SK-N-SH (cell line): Measurements from ENCODE around the gene RGS9BP. TPM values are rescaled to one million over a fixed set of nuclear protein-coding genes. Genes with fewer than 3 reads are reported as not detected.

Experiments used
- CTCF ChIA-PET: fragments of 300-600, 350-600 bp; formaldehyde crosslinking; extraction: SDS; loops from one replicate; lab custom pipeline; 2021; lab: Yijun Ruan, JAX
- POLR2A ChIA-PET: fragments of 350-600 bp; sonication (Branson Sonifier 250); formaldehyde crosslinking; extraction: SDS; loops from one replicate; lab custom pipeline; 2020; ENCODE audit warnings: antibody characterized with exemption, inconsistent platforms; lab: Yijun Ruan, JAX
- DNase-seq: peaks from one replicate; pipeline ENCODE4 v3.0.0; 2012
- H2AFZ ChIP-seq: fragments of 200-600 bp; sonication (generic); 2 replicates; pipeline ENCODE4 v1.8.1; 2016; ENCODE audit warnings: antibody characterized with exemption, mild to moderate bottlenecking, low read depth
- H3F3A ChIP-seq: fragments of 200-600 bp; sonication (generic); replicated peaks from 2 replicates; pipeline ENCODE3; 2016; ENCODE audit warnings: antibody characterized with exemption, mild to moderate bottlenecking; ENCODE audit not compliant: insufficient read depth
- H3K27ac ChIP-seq, 2 experiments: fragments of 200-500 bp in 1 of 2; fragments of 200-600 bp in 1 of 2; sonication (Bioruptor generic) in 1 of 2; sonication (generic), shearing (Covaris generic) in 1 of 2; 2 replicates each; pipeline versions ENCODE4 v1.5.1 to v1.6.1; 2014 to 2016; ENCODE audit warnings: low read depth in 2 of 2, inconsistent platforms in 1 of 2, low read length in 1 of 2, mild to moderate bottlenecking in 1 of 2, mixed read lengths in 1 of 2
- H3K27me3 ChIP-seq: fragments of 200-600 bp; sonication (generic), shearing (Covaris generic); 2 replicates; pipeline ENCODE4 v1.6.1; 2016; ENCODE audit warnings: mixed run types; ENCODE audit not compliant: insufficient read depth
- H3K36me3 ChIP-seq, 2 experiments: fragments of 200-500 bp in 1 of 2; fragments of 200-600 bp in 1 of 2; sonication (Bioruptor generic) in 1 of 2; sonication (generic) in 1 of 2; replicated peaks in 1 of 2; 2 replicates each; pipeline versions ENCODE3 to v1.5.1; 2014 to 2016; ENCODE audit warnings: low read length in 1 of 2, mild to moderate bottlenecking in 1 of 2; ENCODE audit not compliant: insufficient read depth in 2 of 2, control insufficient read depth in 1 of 2
- H3K4me1 ChIP-seq, 2 experiments: fragments of 200-500 bp in 1 of 2; fragments of 200-600 bp in 1 of 2; sonication (Bioruptor generic) in 1 of 2; sonication (generic), shearing (Covaris generic) in 1 of 2; 2 replicates each; pipeline versions ENCODE4 v1.5.1 to v1.6.1; 2014 to 2016; ENCODE audit warnings: low read depth in 1 of 2, low read length in 1 of 2, mixed run types in 1 of 2; ENCODE audit not compliant: insufficient read depth in 2 of 2, control insufficient read depth in 1 of 2
- H3K4me2 ChIP-seq: fragments of 200-600 bp; sonication (generic), shearing (Covaris generic); 2 replicates; pipeline ENCODE4 v1.6.1; 2017; ENCODE audit warnings: mixed run types
- H3K4me3 ChIP-seq, 2 experiments: fragments of 200-500 bp in 1 of 2; fragments of 200-600 bp in 1 of 2; sonication (Bioruptor generic) in 1 of 2; sonication (generic), shearing (Covaris generic) in 1 of 2; 2 replicates each; pipeline versions ENCODE4 v1.5.1 to v1.8.1; 2014 to 2016; ENCODE audit warnings: low read depth in 2 of 2, inconsistent platforms in 1 of 2, low read length in 1 of 2, mild to moderate bottlenecking in 1 of 2, mixed read lengths in 1 of 2, moderate library complexity in 1 of 2
- H3K79me2 ChIP-seq: fragments of 200-600 bp; sonication (generic); 2 replicates; pipeline ENCODE4 v1.8.1; 2017; ENCODE audit warnings: mild to moderate bottlenecking; ENCODE audit not compliant: insufficient read depth
- H3K9ac ChIP-seq: fragments of 200-600 bp; sonication (generic); 2 replicates; pipeline ENCODE4 v1.6.1; 2017; ENCODE audit warnings: mixed run types
- H3K9me2 ChIP-seq: fragments of 200-600 bp; sonication (generic); 2 replicates; pipeline ENCODE4 v1.6.1; 2017; ENCODE audit warnings: mixed run types
- H3K9me3 ChIP-seq: fragments of 200-600 bp; sonication (generic); 2 replicates; pipeline ENCODE4 v1.6.1; 2017; ENCODE audit warnings: mixed run types, mild to moderate bottlenecking, moderate library complexity
- H4K20me1 ChIP-seq: fragments of 200-600 bp; sonication (generic); 2 replicates; pipeline ENCODE4 v1.6.1; 2017; ENCODE audit warnings: mild to moderate bottlenecking, mixed run types; ENCODE audit not compliant: insufficient read depth
- CHD2 ChIP-seq: fragments of 150-350 bp; IDR thresholded peaks from 2 replicates; pipeline ENCODE4 v1.6.1; 2018; ENCODE audit warnings: low read length; ENCODE audit not compliant: partially characterized antibody
- CTCF ChIP-seq: fragments of 200-600 bp; sonication (generic); IDR thresholded peaks from 2 replicates; pipeline ENCODE4 v1.6.1; 2017; ENCODE audit warnings: antibody characterized with exemption, mild to moderate bottlenecking, moderate library complexity
- ELF1 ChIP-seq: IDR thresholded peaks from 2 replicates; pipeline ENCODE4 v1.4.0; 2012
- EP300 ChIP-seq, 2 experiments: IDR thresholded peaks; 2 replicates each; pipeline versions ENCODE4 v1.4.0 to v1.6.1; 2012; ENCODE audit warnings: borderline replicate concordance in 1 of 2, low read depth in 1 of 2, low read length in 1 of 2
- FOXJ3 ChIP-seq: sonication (generic); formaldehyde crosslinking; IDR thresholded peaks from 2 replicates; pipeline ENCODE4 v1.5.1; 2020; ENCODE audit warnings: mild to moderate bottlenecking, missing genetic modification reagents
- FOXM1 ChIP-seq: IDR thresholded peaks from 2 replicates; pipeline ENCODE4 v1.4.0; 2012; ENCODE audit warnings: low read depth, mild to moderate bottlenecking
- GABPA ChIP-seq: IDR thresholded peaks from 2 replicates; pipeline ENCODE4 v1.4.0; 2012; ENCODE audit warnings: low read depth, mild to moderate bottlenecking
- MXI1 ChIP-seq: IDR thresholded peaks from 2 replicates; pipeline ENCODE4 v1.6.1; 2012; ENCODE audit warnings: mild to moderate bottlenecking, low read depth, low read length, improper control_type of control experiment
- NFIC ChIP-seq: IDR thresholded peaks from 2 replicates; pipeline ENCODE4 v1.4.0; 2012; ENCODE audit warnings: borderline replicate concordance
- RCOR1 ChIP-seq: fragments of 150-350 bp; IDR thresholded peaks from 2 replicates; pipeline ENCODE4 v1.6.1; 2017; ENCODE audit warnings: antibody characterized with exemption, low read length
- REST ChIP-seq: IDR thresholded peaks from 2 replicates; pipeline ENCODE4 v1.6.1; 2012; ENCODE audit warnings: mild to moderate bottlenecking, low read depth, low read length, moderate library complexity
- SIN3A ChIP-seq: IDR thresholded peaks from 2 replicates; pipeline ENCODE4 v1.6.1; 2012; ENCODE audit warnings: low read depth, mild to moderate bottlenecking, low read length, moderate library complexity, borderline replicate concordance
- TCF12 ChIP-seq: IDR thresholded peaks from 2 replicates; pipeline ENCODE4 v1.4.0; 2012
- ZBTB33 ChIP-seq: IDR thresholded peaks from 2 replicates; pipeline ENCODE4 v1.4.0; 2012; ENCODE audit warnings: low read depth, borderline replicate concordance
- WGBS: methylation state at CpG from one replicate; pipeline ENCODE4 v1.1.6; 2017; ENCODE audit warnings: low lambda C conversion rate; 5-methylcytosine and 5-hydroxymethylcytosine counted together
- polyA plus RNA-seq, 3 experiments: library from polyadenylated mRNA; depleted of rRNA; stranded (reverse); fragments of >200 nt; gene quantifications; 2 replicates each; pipeline ENCODE4 v1.2.3, GENCODE V29; 2012
- TF ChIP-seq, protein P1 (sequence below): fragments of 150-350 bp; IDR thresholded peaks from 2 replicates; pipeline ENCODE4 v1.6.1; 2016; ENCODE audit warnings: mild to moderate bottlenecking, low read depth, low read length

The RGS9BP gene
- polyA plus RNA-seq, 1 of the 3 experiments (the other 2 are of a cell fraction): 0.18 TPM

DNA sequence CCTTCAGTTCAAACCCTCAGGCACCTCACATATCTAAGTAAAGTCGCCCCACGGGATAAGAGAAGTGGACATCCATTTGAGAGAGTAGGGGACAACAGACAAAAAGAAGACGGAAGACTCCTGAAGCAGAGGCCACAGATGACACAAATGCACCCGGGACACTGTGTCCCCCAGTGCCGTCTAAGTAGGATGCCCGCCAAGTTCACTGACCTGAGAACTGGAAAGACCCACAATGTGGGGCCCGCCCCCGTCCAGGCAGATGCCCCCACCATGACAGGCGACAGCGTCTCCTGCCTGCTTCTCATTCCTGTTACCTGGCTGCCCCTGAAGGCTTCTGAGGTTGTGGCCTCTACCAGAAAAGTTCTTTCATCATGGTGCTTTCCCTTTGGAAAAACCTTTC lies 17.6 kb upstream of the RGS9BP start (continued):
- TF ChIP-seq ZBTB33 (no peak), MXI1 (no peak), GABPA (no peak), RCOR1 (no peak), EP300 (IDR thresholded peaks at IDR 0.05; ENCODE audit: borderline replicate concordance in 1 of 2, low read depth in 1 of 2, low read length in 1 of 2) (no peak), NFIC (no peak)
- TF ChIP-seq, protein P1, sequence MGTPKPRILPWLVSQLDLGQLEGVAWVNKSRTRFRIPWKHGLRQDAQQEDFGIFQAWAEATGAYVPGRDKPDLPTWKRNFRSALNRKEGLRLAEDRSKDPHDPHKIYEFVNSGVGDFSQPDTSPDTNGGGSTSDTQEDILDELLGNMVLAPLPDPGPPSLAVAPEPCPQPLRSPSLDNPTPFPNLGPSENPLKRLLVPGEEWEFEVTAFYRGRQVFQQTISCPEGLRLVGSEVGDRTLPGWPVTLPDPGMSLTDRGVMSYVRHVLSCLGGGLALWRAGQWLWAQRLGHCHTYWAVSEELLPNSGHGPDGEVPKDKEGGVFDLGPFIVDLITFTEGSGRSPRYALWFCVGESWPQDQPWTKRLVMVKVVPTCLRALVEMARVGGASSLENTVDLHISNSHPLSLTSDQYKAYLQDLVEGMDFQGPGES: no peak

GRCh38 chr19:32658527-32658926 lies 17.1 kb upstream of the RGS9BP start:
- no peak overlapping the region for H3K4me2 ChIP-seq
- ChIA-PET CTCF (interaction anchor here (1.0 kb wide), 1 partner anchor 10 kb away, joined by 3 read pairs; no protein-coding TSS in a partner anchor), POLR2A (no interaction called here)
- DNase-seq: no peak
- peaks cover 11% of the 10 kb centered on the region; the same call in 1 of the 2 replicates for H4K20me1 ChIP-seq
- H3K4me3 ChIP-seq: no peak overlapping the region
- H3K36me3 ChIP-seq: peaks cover 0 to 8% of the 10 kb centered on the region in 2 experiments
- H3K27ac ChIP-seq: no peak overlapping the region
- H3K79me2 ChIP-seq: peaks cover 54% of the 10 kb centered on the region
- H3F3A ChIP-seq: no peaks in the 10 kb centered on the region
- no peaks in the 10 kb centered on the region for H3K9me2 ChIP-seq
- no peaks in the 10 kb centered on the region for H3K27me3 ChIP-seq
- no peaks in the 10 kb centered on the region for H3K4me1 ChIP-seq
- 91% methylated on average over 10 of the region's 10 CpGs for WGBS
- H2AFZ ChIP-seq: no peak overlapping the region
- TF ChIP-seq EP300 (IDR thresholded peaks at IDR 0.05; ENCODE audit: borderline replicate concordance in 1 of 2, low read depth in 1 of 2, low read length in 1 of 2) (no peak), CTCF (no peak)
- H3K9ac ChIP-seq: no peak overlapping the region
- no peaks in the 10 kb centered on the region for H3K9me3 ChIP-seq

- CTCF ChIA-PET: no interaction called here
Measured at GRCh38 chr19:32661318-32661717, 14.3 kb upstream of the RGS9BP start.

More at GRCh38 chr19:32661318-32661717, 14.3 kb upstream of the RGS9BP start:
- no peak overlapping the region for H3K4me3 ChIP-seq
- TF ChIP-seq TCF12 (no peak), FOXJ3 (CRISPR knock-in tag) (no peak), REST (no peak), SIN3A (no peak), FOXM1 (no peak), NFIC (no peak), CHD2 (no peak), ELF1 (no peak)
- H3K36me3 ChIP-seq: peaks cover 0 to 7% of the 10 kb centered on the region in 2 experiments
- no peak overlapping the region for H3K4me2 ChIP-seq
- H3K4me1 ChIP-seq: no peaks in the 10 kb centered on the region
- no peak overlapping the region for H2AFZ ChIP-seq
- no peaks in the 10 kb centered on the region for H3K9me3 ChIP-seq
- POLR2A ChIA-PET: no interaction called here
- H3K9me2 ChIP-seq: no peaks in the 10 kb centered on the region
- 91% methylated on average over 7 of the region's 7 CpGs for WGBS
- peaks cover 76% of the 10 kb centered on the region for H3K79me2 ChIP-seq
- no peaks in the 10 kb centered on the region for H3F3A ChIP-seq
- H4K20me1 ChIP-seq: peaks cover 11% of the 10 kb centered on the region; the same call in 1 of the 2 replicates
- no peak overlapping the region for H3K9ac ChIP-seq
- H3K27ac ChIP-seq: no peak overlapping the region
- no peaks in the 10 kb centered on the region for H3K27me3 ChIP-seq
- no peak for DNase-seq
